ENCODE results near the gene CHURC1. TPM values are rescaled to one million over a fixed set of nuclear protein-coding genes. Genes with fewer than 3 reads are reported as not detected.

CHURC1 gene
- total RNA-seq, 2 donors from 2014 or later = 69.5 to 78.3 TPM

- Mint-ChIP-seq H3K4me3 (no peak overlapping the region), H3K4me1 (peaks cover 45% of the 10 kb centered on the region), H3K36me3 (ENCODE audit: low read depth) (peaks cover 3% of the 10 kb centered on the region), H3K27me3 (no peaks in the 10 kb centered on the region), H3K27ac (peak overlapping the region; percentile 71)
- no peaks in the 10 kb centered on the region for H3K9me3 ChIP-seq (ENCODE audit: control insufficient read depth, low read length, poor library complexity, severe bottlenecking)
- no peak for DNase-seq
- no peak for ATAC-seq
Measured at GRCh38 chr14:64934338-64934929, 20.2 kb downstream of the CHURC1 start.

GRCh38 chr14:64935508-64935907 is 21.3 kb downstream of the CHURC1 start:
- H3K27me3 Mint-ChIP-seq = no peaks in the 10 kb centered on the region
- peak overlapping the region; percentile 39 for H3K4me3 Mint-ChIP-seq
- DNase-seq (no peak), ATAC-seq (peak; percentile 48)
- H3K27ac Mint-ChIP-seq = peak overlapping the region; percentile 71
- peaks cover 48% of the 10 kb centered on the region for H3K4me1 Mint-ChIP-seq
- peaks cover 6% of the 10 kb centered on the region for H3K36me3 Mint-ChIP-seq (ENCODE audit: low read depth)
- no peaks in the 10 kb centered on the region for H3K9me3 ChIP-seq (ENCODE audit: control insufficient read depth, low read length, poor library complexity, severe bottlenecking)

DNA sequence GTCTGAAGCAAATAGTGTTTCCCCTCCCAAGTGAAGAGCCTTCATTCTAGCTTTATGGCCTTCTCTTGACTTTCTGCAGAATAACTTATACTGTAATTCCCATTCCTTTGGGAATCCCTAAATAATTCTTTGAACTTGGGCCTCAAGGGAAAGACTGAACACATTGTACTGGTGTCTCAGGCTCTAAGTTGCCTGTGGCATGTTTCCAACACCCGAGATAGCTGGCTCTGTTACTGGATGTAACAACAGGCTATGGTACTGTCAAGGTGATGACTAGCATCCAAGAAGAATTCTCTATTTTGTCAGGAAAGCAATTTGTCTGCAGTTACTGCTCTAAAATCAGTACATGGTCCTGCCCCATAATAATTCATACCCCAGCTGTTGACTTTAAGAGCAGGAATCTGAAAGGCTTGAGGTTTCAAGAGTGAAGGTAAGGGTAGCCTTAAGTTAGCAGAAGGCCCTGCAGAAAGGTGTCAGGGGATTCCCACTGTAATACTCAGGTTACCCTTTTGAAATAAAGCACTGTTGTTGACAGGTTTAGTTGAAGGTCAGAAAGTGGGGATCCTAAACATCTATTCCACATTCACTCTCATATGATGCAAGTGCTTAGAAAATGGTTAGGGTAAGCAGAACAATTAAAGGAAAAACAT is 23.0 kb downstream of the CHURC1 start:
- Mint-ChIP-seq H3K4me3 (no peak overlapping the region), H3K27ac (no peak overlapping the region), H3K4me1 (peaks cover 46% of the 10 kb centered on the region), H3K36me3 (ENCODE audit: low read depth) (peaks cover 6% of the 10 kb centered on the region), H3K27me3 (no peaks in the 10 kb centered on the region)
- no peaks in the 10 kb centered on the region for H3K9me3 ChIP-seq (ENCODE audit: control insufficient read depth, low read length, poor library complexity, severe bottlenecking)
- ATAC-seq = no peak
- no peak for DNase-seq

GRCh38 chr14:64937821-64938193 is 23.6 kb downstream of the CHURC1 start:
- Mint-ChIP-seq H3K27ac (peak overlapping the region; percentile 32), H3K4me3 (no peak overlapping the region), H3K4me1 (peaks cover 46% of the 10 kb centered on the region)

GRCh38 chr14:64938972-64939816 is 24.9 kb downstream of the CHURC1 start:
- no peaks in the 10 kb centered on the region for H3K27me3 Mint-ChIP-seq
- peak overlapping the region; percentile 75 for H3K27ac Mint-ChIP-seq
- DNase-seq (no peak), ATAC-seq (no peak)
- peaks cover 5% of the 10 kb centered on the region for H3K36me3 Mint-ChIP-seq (ENCODE audit: low read depth)
- peaks cover 48% of the 10 kb centered on the region for H3K4me1 Mint-ChIP-seq
- H3K4me3 Mint-ChIP-seq = no peak overlapping the region
- no peaks in the 10 kb centered on the region for H3K9me3 ChIP-seq (ENCODE audit: control insufficient read depth, low read length, poor library complexity, severe bottlenecking)

More at GRCh38 chr14:64937821-64938193, 23.6 kb downstream of the CHURC1 start:
- no peaks in the 10 kb centered on the region for H3K9me3 ChIP-seq (ENCODE audit: control insufficient read depth, low read length, poor library complexity, severe bottlenecking)
- Mint-ChIP-seq H3K27me3 (no peaks in the 10 kb centered on the region), H3K36me3 (ENCODE audit: low read depth) (peaks cover 6% of the 10 kb centered on the region)
- DNase-seq = no peak
- ATAC-seq = no peak

DNA sequence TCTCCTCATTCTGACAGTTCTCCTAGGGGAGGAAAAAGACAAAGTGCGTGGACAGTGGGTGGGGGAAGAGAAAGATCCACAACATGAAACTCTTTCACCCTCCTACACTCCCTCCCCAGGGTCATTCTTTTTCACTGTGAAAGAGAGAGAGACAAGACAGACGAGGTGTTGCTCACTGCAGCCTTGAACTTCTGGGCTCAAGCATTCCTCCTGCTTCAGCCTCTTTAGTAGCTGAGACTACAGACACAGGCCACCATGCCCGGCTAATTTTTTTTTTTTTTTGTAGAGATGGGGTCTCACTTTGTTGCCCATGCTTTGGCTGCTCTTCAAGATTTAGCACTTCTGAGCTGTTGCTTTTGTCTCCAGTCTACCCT is 25.5 kb downstream of the CHURC1 start:
- no peak for ATAC-seq
- no peak overlapping the region for H3K4me3 Mint-ChIP-seq
- H3K27ac Mint-ChIP-seq = peak overlapping the region; percentile 75
- DNase-seq = no peak
- H3K36me3 Mint-ChIP-seq (ENCODE audit: low read depth) = peaks cover 3% of the 10 kb centered on the region
- no peaks in the 10 kb centered on the region for H3K27me3 Mint-ChIP-seq
- peaks cover 47% of the 10 kb centered on the region for H3K4me1 Mint-ChIP-seq
- H3K9me3 ChIP-seq (ENCODE audit: control insufficient read depth, low read length, poor library complexity, severe bottlenecking) = no peaks in the 10 kb centered on the region

DNA sequence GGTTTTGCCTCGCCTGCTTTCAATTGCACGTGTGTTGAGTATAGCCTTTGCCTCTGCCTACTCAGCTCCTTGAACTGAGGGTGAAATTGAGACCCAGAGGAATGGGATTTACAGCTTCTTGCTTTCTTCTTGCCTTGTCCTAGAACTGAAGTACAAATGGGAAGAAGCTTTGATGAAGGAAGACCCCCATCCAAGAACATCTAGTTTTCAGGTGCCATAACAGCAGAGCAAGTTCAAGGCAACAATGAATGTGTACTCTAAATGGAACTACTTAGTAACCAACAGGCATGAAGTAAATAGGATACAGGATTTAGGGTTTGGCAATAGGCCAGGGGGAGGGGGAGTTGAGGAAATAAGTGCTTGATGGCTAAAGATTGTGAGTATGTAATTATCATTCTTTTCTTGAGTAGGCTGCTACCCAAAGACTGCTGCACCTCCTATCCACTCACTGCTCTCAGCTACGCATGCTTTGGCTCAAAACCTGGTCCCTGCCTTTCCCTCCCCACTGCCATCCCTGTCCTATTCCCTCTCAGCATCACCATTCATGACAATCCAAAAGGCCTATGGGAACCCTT is 26.2 kb downstream of the CHURC1 start:
- H3K9me3 ChIP-seq (ENCODE audit: control insufficient read depth, low read length, poor library complexity, severe bottlenecking) = no peaks in the 10 kb centered on the region
- Mint-ChIP-seq H3K27me3 (no peaks in the 10 kb centered on the region), H3K27ac (peak overlapping the region; percentile 75), H3K4me1 (peaks cover 48% of the 10 kb centered on the region), H3K4me3 (peak overlapping the region; percentile 56), H3K36me3 (ENCODE audit: low read depth) (peaks cover 5% of the 10 kb centered on the region)
- ATAC-seq (no peak), DNase-seq (no peak)

GRCh38 chr14:64942531-64943111 is 28.4 kb downstream of the CHURC1 start, which contains the start of gene GPX2:
Gene GPX2 (minus strand): TSS chr14:64942745. CDS start chr14:64942726, 19 bp downstream.
- ATAC-seq (no peak), DNase-seq (no peak)
- H3K9me3 ChIP-seq (ENCODE audit: control insufficient read depth, low read length, poor library complexity, severe bottlenecking) = no peaks in the 10 kb centered on the region
- Mint-ChIP-seq H3K4me3 (no peak within 1 kb of the TSS), H3K27me3 (no peaks in the 10 kb centered on the region), H3K36me3 (ENCODE audit: low read depth) (peaks cover 8% of the 10 kb centered on the region), H3K4me1 (peaks cover 42% of the 10 kb centered on the region), H3K27ac (peak within 1 kb of the TSS; percentile 59)

- H3K27me3 Mint-ChIP-seq = no peaks in the 10 kb centered on the region
- H3K9me3 ChIP-seq (ENCODE audit: control insufficient read depth, low read length, poor library complexity, severe bottlenecking) = no peaks in the 10 kb centered on the region
- H3K4me3 Mint-ChIP-seq = no peak overlapping the region
- peaks cover 38% of the 10 kb centered on the region for H3K4me1 Mint-ChIP-seq
- ATAC-seq (no peak), DNase-seq (no peak)
- H3K27ac Mint-ChIP-seq = peak overlapping the region; percentile 59
- peaks cover 8% of the 10 kb centered on the region for H3K36me3 Mint-ChIP-seq (ENCODE audit: low read depth)
Measured at GRCh38 chr14:64943556-64943955, 29.3 kb downstream of the CHURC1 start.

DNA sequence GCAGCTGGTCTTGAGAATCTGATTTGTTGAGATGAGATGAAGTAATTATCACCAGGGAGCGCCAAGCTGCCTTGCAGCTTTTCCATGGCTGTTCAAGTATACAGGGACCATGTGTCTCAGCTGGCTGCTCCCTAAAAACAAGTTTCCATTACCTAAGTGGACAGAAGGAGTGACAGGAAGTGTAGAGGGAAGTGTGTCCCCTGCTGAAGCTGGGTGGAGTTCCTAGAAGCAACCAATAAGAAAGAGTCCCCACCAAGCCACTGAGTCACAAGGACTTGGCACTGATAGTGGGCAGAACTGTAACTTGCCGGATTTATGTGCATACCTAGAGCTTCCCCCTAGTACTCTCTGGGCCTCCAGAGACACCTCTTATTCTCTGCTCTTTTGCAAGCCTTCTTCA is 29.8 kb downstream of the CHURC1 start:
- no peaks in the 10 kb centered on the region for H3K9me3 ChIP-seq (ENCODE audit: control insufficient read depth, low read length, poor library complexity, severe bottlenecking)
- Mint-ChIP-seq H3K4me3 (no peak overlapping the region), H3K27me3 (no peaks in the 10 kb centered on the region), H3K4me1 (peaks cover 36% of the 10 kb centered on the region), H3K36me3 (ENCODE audit: low read depth) (peaks cover 8% of the 10 kb centered on the region), H3K27ac (no peak overlapping the region)
- ATAC-seq (no peak), DNase-seq (no peak)

- DNase-seq = no peak
- Mint-ChIP-seq H3K4me3 (no peak overlapping the region), H3K36me3 (ENCODE audit: low read depth) (peaks cover 8% of the 10 kb centered on the region), H3K27ac (peak overlapping the region; percentile 39), H3K4me1 (peaks cover 30% of the 10 kb centered on the region), H3K27me3 (no peaks in the 10 kb centered on the region)
- no peak for ATAC-seq
- H3K9me3 ChIP-seq (ENCODE audit: control insufficient read depth, low read length, poor library complexity, severe bottlenecking) = no peaks in the 10 kb centered on the region
Measured at GRCh38 chr14:64944861-64945260, 30.6 kb downstream of the CHURC1 start.

- ATAC-seq = no peak
- DNase-seq = no peak
- Mint-ChIP-seq H3K36me3 (ENCODE audit: low read depth) (peaks cover 5% of the 10 kb centered on the region), H3K4me1 (peaks cover 25% of the 10 kb centered on the region), H3K27ac (peak overlapping the region; percentile 39), H3K4me3 (no peak overlapping the region), H3K27me3 (no peaks in the 10 kb centered on the region)
- no peaks in the 10 kb centered on the region for H3K9me3 ChIP-seq (ENCODE audit: control insufficient read depth, low read length, poor library complexity, severe bottlenecking)
Measured at GRCh38 chr14:64945431-64946178, 31.4 kb downstream of the CHURC1 start.
